H1 (cell line): ENCODE results near the gene TDP2. TPM values are rescaled to one million over a fixed set of nuclear protein-coding genes. Genes with fewer than 3 reads are reported as not detected.

Experiments
- CTCF ChIA-PET: fragments of 300-600 bp; sonication (Branson Sonifier 250); formaldehyde crosslinking; loops from one replicate; lab custom pipeline; 2021; ENCODE audit not compliant: partially characterized antibody; lab: Charles Lee
- POLR2A ChIA-PET: fragments of 300-600 bp; sonication (Branson Sonifier 250); formaldehyde crosslinking; loops from one replicate; lab custom pipeline; 2021; ENCODE audit warnings: inconsistent platforms; ENCODE audit not compliant: partially characterized antibody; lab: Charles Lee
- DNase-seq, 2 experiments: peaks; one replicate each; pipeline versions ENCODE4 v3.0.0 to v3.0.0-alpha.2; 2010 to 2022; ENCODE audit warnings: low spot score in 2 of 2, low read depth in 1 of 2, mixed read lengths in 1 of 2
- FAIRE-seq: peaks from 2 replicates; lab custom pipeline; 2011; peaks lifted over from hg19 to GRCh38; lab: Jason Lieb, UNC
- H2AFZ ChIP-seq: 2 replicates; pipeline ENCODE4 v1.8.1; 2012; ENCODE audit warnings: low read length, inconsistent platforms
- H2AK5ac ChIP-seq: 2 replicates; pipeline ENCODE4 v1.6.1; 2013; ENCODE audit warnings: low read depth, low read length
- H2BK120ac ChIP-seq: replicated peaks from 2 replicates; pipeline ENCODE3; 2013; ENCODE audit warnings: low read depth, low read length, inconsistent platforms
- H2BK12ac ChIP-seq: 2 replicates; pipeline ENCODE4 v1.6.1; 2013; ENCODE audit warnings: low read depth, low read length
- H2BK15ac ChIP-seq: 2 replicates; pipeline ENCODE4 v1.6.1; 2013; ENCODE audit warnings: low read length
- H2BK20ac ChIP-seq: 2 replicates; pipeline ENCODE4 v1.6.1; 2013; ENCODE audit warnings: low read length
- H2BK5ac ChIP-seq: 2 replicates; pipeline ENCODE4 v1.6.1; 2013; ENCODE audit warnings: low read depth, low read length
- H3K14ac ChIP-seq: 2 replicates; pipeline ENCODE4 v1.6.1; 2013; ENCODE audit warnings: inconsistent platforms; ENCODE audit not compliant: insufficient read length
- H3K18ac ChIP-seq: 2 replicates; pipeline ENCODE4 v1.6.1; 2013; ENCODE audit warnings: low read length; ENCODE audit errors: extremely low read depth
- H3K23ac ChIP-seq: 2 replicates; pipeline ENCODE4 v1.6.1; 2013; ENCODE audit warnings: inconsistent platforms; ENCODE audit not compliant: insufficient read length
- H3K23me2 ChIP-seq: 2 replicates; pipeline ENCODE4 v1.6.1; 2013; ENCODE audit warnings: low read depth, low read length
- H3K27ac ChIP-seq: 2 replicates; pipeline ENCODE4 v1.6.1; 2011; ENCODE audit warnings: low read depth, low read length, inconsistent platforms
- H3K27me3 ChIP-seq, 4 experiments: replicated peaks in 1 of 4; 1 replicate in 1 of 4; 2 replicates in 3 of 4; pipeline versions ENCODE4 v1.6.1 to v1.8.1; 2011 to 2013; ENCODE audit warnings: low read length in 3 of 4, mild to moderate bottlenecking in 3 of 4, inconsistent platforms in 2 of 4, mixed read lengths in 2 of 4, moderate library complexity in 1 of 4; ENCODE audit not compliant: control insufficient read depth in 3 of 4, insufficient read depth in 3 of 4; ENCODE audit errors: extremely low read depth in 1 of 4
- H3K36me3 ChIP-seq, 4 experiments: 2 replicates each; pipeline versions ENCODE4 v1.6.1 to v1.8.1; 2011 to 2013; ENCODE audit warnings: mild to moderate bottlenecking in 4 of 4, low read length in 3 of 4, moderate library complexity in 2 of 4, control low read depth in 1 of 4, inconsistent platforms in 1 of 4; ENCODE audit not compliant: insufficient read depth in 4 of 4, control insufficient read depth in 2 of 4
- H3K4ac ChIP-seq: replicated peaks from 2 replicates; pipeline ENCODE3; 2013; ENCODE audit warnings: low read length, low read depth, mixed read lengths, inconsistent platforms; ENCODE audit not compliant: insufficient read length
- H3K4me1 ChIP-seq, 4 experiments: replicated peaks in 1 of 4; 1 replicate in 1 of 4; 2 replicates in 3 of 4; pipeline versions ENCODE4 v1.6.1 to v1.8.1; 2011 to 2013; ENCODE audit warnings: low read length in 3 of 4, inconsistent platforms in 2 of 4, mixed read lengths in 1 of 4; ENCODE audit not compliant: insufficient read depth in 4 of 4, control insufficient read depth in 3 of 4
- H3K4me2 ChIP-seq, 2 experiments: 2 replicates each; pipeline versions ENCODE4 v1.6.1 to v1.8.1; 2011 to 2013; ENCODE audit warnings: low read depth in 2 of 2, low read length in 2 of 2, control low read depth in 1 of 2, inconsistent platforms in 1 of 2, mild to moderate bottlenecking in 1 of 2; ENCODE audit not compliant: insufficient read depth in 1 of 2
- H3K4me3 ChIP-seq, 4 experiments: fragments of 200-600, 300-600 bp in 1 of 4; sonication (generic), shearing (Covaris generic), sonication (Bioruptor Twin) in 1 of 4; 2 replicates each; pipeline versions ENCODE4 v1.5.1 to v1.8.1; 2011 to 2016; ENCODE audit warnings: low read length in 4 of 4, low read depth in 3 of 4, control low read depth in 2 of 4, inconsistent platforms in 2 of 4, mild to moderate bottlenecking in 2 of 4, mixed read lengths in 1 of 4, moderate library complexity in 1 of 4; ENCODE audit not compliant: insufficient read depth in 2 of 4; ENCODE audit errors: extremely low read depth in 1 of 4
- H3K56ac ChIP-seq: replicated peaks from 2 replicates; pipeline ENCODE3; 2013; ENCODE audit warnings: low read depth, mild to moderate bottlenecking, mixed read lengths, low read length, inconsistent platforms; ENCODE audit not compliant: insufficient read length
- H3K79me1 ChIP-seq: 2 replicates; pipeline ENCODE4 v1.6.1; 2013; ENCODE audit warnings: low read depth, low read length, control low read depth
- H3K79me2 ChIP-seq, 2 experiments: 2 replicates each; pipeline versions ENCODE4 v1.6.1 to v1.8.1; 2012 to 2013; ENCODE audit warnings: low read length in 2 of 2, mild to moderate bottlenecking in 2 of 2, inconsistent platforms in 1 of 2; ENCODE audit not compliant: insufficient read depth in 2 of 2, control insufficient read depth in 1 of 2
- H3K9ac ChIP-seq, 4 experiments: replicated peaks in 1 of 4; 1 replicate in 1 of 4; 2 replicates in 3 of 4; pipeline versions ENCODE4 v1.6.1 to v1.8.1; 2011 to 2013; ENCODE audit warnings: low read depth in 3 of 4, low read length in 3 of 4, control low read depth in 2 of 4, mild to moderate bottlenecking in 2 of 4, moderate library complexity in 2 of 4, inconsistent platforms in 1 of 4; ENCODE audit errors: extremely low read depth in 1 of 4
- H3K9me3 ChIP-seq, 2 experiments: 2 replicates each; pipeline versions ENCODE4 v1.6.1 to v1.8.1; 2012 to 2013; ENCODE audit warnings: mild to moderate bottlenecking in 2 of 2, moderate library complexity in 2 of 2, control low read depth in 1 of 2, inconsistent platforms in 1 of 2, low read depth in 1 of 2, low read length in 1 of 2, mixed read lengths in 1 of 2; ENCODE audit not compliant: insufficient read depth in 2 of 2
- H4K20me1 ChIP-seq, 2 experiments: replicated peaks in 1 of 2; 2 replicates each; pipeline versions ENCODE3 to v1.8.1; 2011 to 2013; ENCODE audit warnings: inconsistent platforms in 2 of 2, low read length in 2 of 2, mild to moderate bottlenecking in 1 of 2; ENCODE audit not compliant: insufficient read depth in 2 of 2, control insufficient read depth in 1 of 2
- H4K5ac ChIP-seq: 2 replicates; pipeline ENCODE4 v1.6.1; 2013; ENCODE audit warnings: low read length, low read depth, mixed read lengths, inconsistent platforms; ENCODE audit not compliant: insufficient read length
- H4K8ac ChIP-seq: 2 replicates; pipeline ENCODE4 v1.8.0; 2013; ENCODE audit warnings: mild to moderate bottlenecking, moderate library complexity, low read length, inconsistent platforms; ENCODE audit not compliant: insufficient read depth; ENCODE audit errors: extremely low read depth
- H4K91ac ChIP-seq: replicated peaks from 2 replicates; pipeline ENCODE3; 2013; ENCODE audit warnings: low read length, mixed read lengths, inconsistent platforms; ENCODE audit not compliant: insufficient read length
- CREB1 ChIP-seq: IDR thresholded peaks from 2 replicates; pipeline ENCODE4 v1.6.1; 2012; ENCODE audit warnings: inconsistent platforms
- RXRA ChIP-seq: IDR thresholded peaks from 2 replicates; pipeline ENCODE4 v1.6.1; 2011; ENCODE audit warnings: low read depth, mild to moderate bottlenecking, low read length, moderate library complexity; ENCODE audit not compliant: insufficient read depth
- TBP ChIP-seq: IDR thresholded peaks from 2 replicates; pipeline ENCODE4 v1.6.1; 2011; ENCODE audit warnings: low read depth, low read length, improper control_type of control experiment
- TCF12 ChIP-seq: IDR thresholded peaks from 2 replicates; pipeline ENCODE4 v1.6.1; 2011; ENCODE audit warnings: low read depth, mild to moderate bottlenecking, low read length
- WGBS, 2 experiments: shearing (Covaris generic) in 1 of 2; methylation state at CpG; one replicate each; pipeline versions ENCODE4 v1.1.6 to v1.1.7; 2013 to 2015; ENCODE audit warnings: low lambda C conversion rate in 2 of 2, mixed read lengths in 2 of 2, inconsistent platforms in 1 of 2, low coverage in 1 of 2, missing lambda C conversion rate in 1 of 2; ENCODE audit not compliant: insufficient replicate concordance in 2 of 2, insufficient coverage in 1 of 2, insufficient read length in 1 of 2; ENCODE audit errors: extremely low coverage in 1 of 2, missing lambda C conversion rate in 1 of 2; 5-methylcytosine and 5-hydroxymethylcytosine counted together
- polyA plus RNA-seq, 7 experiments: library from polyadenylated mRNA; depleted of rRNA in 3 of 7; stranded (reverse) in 5 of 7; unstranded in 2 of 7; fragments of >200 nt in 5 of 7; fragments of 200-250 nt in 2 of 7; gene quantifications; 1 replicate in 5 of 7; 2 replicates in 1 of 7; 4 replicates in 1 of 7; pipeline versions ENCODE4 v1.2.1 to v1.2.3, GENCODE V29; 2011 to 2013; ENCODE audit warnings: missing spikeins in 2 of 7, mixed read lengths in 2 of 7
- total RNA-seq: library from RNA; stranded (reverse); fragmentation: NEBNext Ultra II Directional; extraction: Animal tissue kit (Norgen Biotek cat#: 25700); gene quantifications from 2 replicates; pipeline ENCODE4 v1.2.1, GENCODE V29; 2021

The TDP2 gene
- total and polyA plus RNA-seq, 2 of the 8 experiments (the other 6 are each of a cell fraction or from before 2014, with no cell fraction given) = 18.8 to 51.6 TPM

GRCh38 chr6:24696097-24696496 is 29.4 kb upstream of the TDP2 start:
- Histone ChIP-seq H2BK120ac (no peak overlapping the region), H2BK5ac (no peak overlapping the region), H3K23me2 (no peaks in the 10 kb centered on the region), H4K8ac (no peak overlapping the region), H3K23ac (no peak overlapping the region), H3K4ac (no peak overlapping the region), H4K20me1 (no peaks in the 10 kb centered on the region), H3K56ac (no peak overlapping the region), H4K5ac (no peak overlapping the region), H3K4me1 (no peaks in the 10 kb centered on the region), H3K27ac (no peak overlapping the region), H3K4me2 (no peak overlapping the region), H3K9ac (no peak overlapping the region), H3K36me3 (peaks cover 0 to 19% (median 7%) of the 10 kb centered on the region in 4 experiments; a peak in 3 of 8 replicates), H2AK5ac (no peak overlapping the region), H3K14ac (no peak overlapping the region), H2BK20ac (no peak overlapping the region), H3K18ac (no peak overlapping the region), H4K91ac (no peak overlapping the region), H2BK15ac (no peak overlapping the region), H2BK12ac (no peak overlapping the region), H3K27me3 (no peaks in the 10 kb centered on the region), H2AFZ (no peak overlapping the region), H3K79me1 (no peaks in the 10 kb centered on the region), H3K4me3 (no peak overlapping the region), H3K79me2 (no peaks in the 10 kb centered on the region), H3K9me3 (no peaks in the 10 kb centered on the region)
- 84% methylated on average over 2 of the region's 2 CpGs; no CpG with 5 or more reads in 1 of the 2 experiments for WGBS, 2 experiments
- FAIRE-seq (no peak), DNase-seq (no peak)
- ChIA-PET CTCF (interaction anchor here (0.7 to 2.1 kb wide), 8 partner anchors 10 to 174 kb away, joined by 3 to 9 read pairs (median 4); no protein-coding TSS in a partner anchor), POLR2A (interaction anchor here (1.9 kb wide), 1 partner anchor 201 kb away, joined by 5 read pairs; the partner anchor contains the start of gene ALDH5A1)
- no peak for TF ChIP-seq CREB1
- TF ChIP-seq TBP = no peak
- TF ChIP-seq TCF12 = no peak
- no peak for TF ChIP-seq RXRA
